ENCODE results near the gene SLC4A3. TPM values are rescaled to one million over a fixed set of nuclear protein-coding genes. Genes with fewer than 3 reads are reported as not detected.

The SLC4A3 gene
- total RNA-seq, 2 donors from 2014 or later, result 13.4 to 20.2 TPM

DNA sequence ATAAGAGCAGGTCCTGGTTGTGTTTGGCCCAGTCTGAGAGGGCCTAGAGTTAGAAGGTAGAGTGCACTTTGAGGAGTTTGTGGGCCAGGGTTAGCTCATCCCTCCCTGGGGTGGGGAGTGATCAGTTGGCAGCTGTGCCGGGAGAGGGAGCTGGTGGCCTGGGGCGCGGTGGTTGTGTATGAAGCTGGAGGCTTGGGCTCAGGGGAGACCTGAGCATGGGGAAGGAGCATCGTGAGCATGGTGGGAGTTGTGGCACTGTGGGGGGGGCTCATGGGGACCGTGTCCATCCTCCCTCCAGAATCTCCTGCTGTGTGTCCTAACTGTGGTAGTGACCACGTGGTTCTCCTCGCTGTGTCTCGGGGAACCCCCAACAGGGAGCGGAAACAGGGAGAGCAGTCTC lies 16.1 kb upstream of the SLC4A3 start:
- H3K4me3 ChIP-seq (ENCODE audit: low read length), result no peak overlapping the region
- 95% methylated on average over 9 of the region's 9 CpGs; no CpG with 5 or more reads in 1 of the 2 experiments for WGBS, 2 experiments (ENCODE audit: insufficient coverage in 1 of 2, insufficient read length in 1 of 2)
- H3K9ac ChIP-seq (ENCODE audit: extremely low read depth, low read length, poor library complexity, severe bottlenecking), result no peak overlapping the region
- no peak overlapping the region for H3K27ac Mint-ChIP-seq
- H3K27me3 Mint-ChIP-seq (ENCODE audit: insufficient read depth), result no peaks in the 10 kb centered on the region
- peaks cover 32% of the 10 kb centered on the region for H3K36me3 Mint-ChIP-seq (ENCODE audit: low read depth)
- H3K4me1 ChIP-seq (ENCODE audit: control insufficient read depth, insufficient read depth, low read length), result no peaks in the 10 kb centered on the region
- no peak overlapping the region for H3K27ac ChIP-seq (ENCODE audit: low read depth, low read length)
- no peaks in the 10 kb centered on the region for H3K9me3 ChIP-seq (ENCODE audit: control insufficient read depth, low read length)
- no peaks in the 10 kb centered on the region for H3K27me3 ChIP-seq (ENCODE audit: control insufficient read depth, insufficient read depth, low read length, poor library complexity, severe bottlenecking)
- H3K4me3 Mint-ChIP-seq, result no peak overlapping the region
- H3K9me3 Mint-ChIP-seq, result no peaks in the 10 kb centered on the region
- peaks cover 5% of the 10 kb centered on the region for H3K4me1 Mint-ChIP-seq
- TF ChIP-seq, protein P1, sequence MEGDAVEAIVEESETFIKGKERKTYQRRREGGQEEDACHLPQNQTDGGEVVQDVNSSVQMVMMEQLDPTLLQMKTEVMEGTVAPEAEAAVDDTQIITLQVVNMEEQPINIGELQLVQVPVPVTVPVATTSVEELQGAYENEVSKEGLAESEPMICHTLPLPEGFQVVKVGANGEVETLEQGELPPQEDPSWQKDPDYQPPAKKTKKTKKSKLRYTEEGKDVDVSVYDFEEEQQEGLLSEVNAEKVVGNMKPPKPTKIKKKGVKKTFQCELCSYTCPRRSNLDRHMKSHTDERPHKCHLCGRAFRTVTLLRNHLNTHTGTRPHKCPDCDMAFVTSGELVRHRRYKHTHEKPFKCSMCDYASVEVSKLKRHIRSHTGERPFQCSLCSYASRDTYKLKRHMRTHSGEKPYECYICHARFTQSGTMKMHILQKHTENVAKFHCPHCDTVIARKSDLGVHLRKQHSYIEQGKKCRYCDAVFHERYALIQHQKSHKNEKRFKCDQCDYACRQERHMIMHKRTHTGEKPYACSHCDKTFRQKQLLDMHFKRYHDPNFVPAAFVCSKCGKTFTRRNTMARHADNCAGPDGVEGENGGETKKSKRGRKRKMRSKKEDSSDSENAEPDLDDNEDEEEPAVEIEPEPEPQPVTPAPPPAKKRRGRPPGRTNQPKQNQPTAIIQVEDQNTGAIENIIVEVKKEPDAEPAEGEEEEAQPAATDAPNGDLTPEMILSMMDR (conservative IDR thresholded peaks at IDR 0.05), result no peak
- peaks cover under 1% of the 10 kb centered on the region for H3K36me3 ChIP-seq (ENCODE audit: control insufficient read depth, insufficient read depth, low read length)
- no peak for DNase-seq

DNA sequence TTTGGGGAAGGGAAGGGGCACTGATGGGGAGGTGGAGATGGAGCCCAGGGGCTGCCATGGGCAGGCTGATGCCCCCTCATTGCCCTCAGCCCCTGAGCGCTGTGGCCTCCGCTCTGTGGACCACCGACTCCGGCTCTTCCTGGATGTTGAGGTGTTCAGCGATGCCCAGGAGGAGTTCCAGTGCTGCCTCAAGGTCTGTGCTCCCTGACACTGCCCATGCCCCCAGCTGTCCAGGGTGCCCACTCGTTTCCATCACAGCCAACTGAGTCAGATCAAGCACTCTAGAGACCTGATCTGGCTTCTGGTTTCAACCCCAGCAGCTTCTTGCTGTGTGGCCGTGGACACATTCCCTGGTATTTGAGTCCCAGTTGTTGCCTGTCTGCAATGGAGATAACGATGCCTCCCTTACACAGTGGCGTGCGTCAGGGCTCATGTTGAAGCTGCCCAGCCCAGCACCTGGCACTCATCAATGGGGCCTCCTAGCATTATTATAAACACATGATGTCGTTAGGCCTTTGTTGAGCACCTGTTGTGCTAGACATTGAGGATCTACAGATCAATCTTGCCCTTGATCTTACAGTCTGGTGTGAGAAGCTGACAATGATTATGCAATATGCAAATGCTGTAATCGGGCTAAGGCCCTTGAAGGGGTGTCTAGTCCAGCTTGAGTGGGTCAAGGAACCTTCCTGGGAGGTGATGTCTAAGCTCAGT lies 15.4 kb upstream of the SLC4A3 start:
- no peak overlapping the region for H3K4me3 ChIP-seq (ENCODE audit: low read length)
- Mint-ChIP-seq H3K27ac (no peak overlapping the region), H3K4me3 (no peak overlapping the region), H3K9me3 (no peaks in the 10 kb centered on the region), H3K36me3 (ENCODE audit: low read depth) (peaks cover 29% of the 10 kb centered on the region), H3K4me1 (peaks cover 5% of the 10 kb centered on the region), H3K27me3 (ENCODE audit: insufficient read depth) (no peaks in the 10 kb centered on the region)
- no peak overlapping the region for H3K9ac ChIP-seq (ENCODE audit: extremely low read depth, low read length, poor library complexity, severe bottlenecking)
- no peak for DNase-seq
- WGBS, 2 experiments (ENCODE audit: insufficient coverage in 1 of 2, insufficient read length in 1 of 2), result 82 to 85% methylated on average over 9 to 12 of the region's 12 CpGs
- no peaks in the 10 kb centered on the region for H3K27me3 ChIP-seq (ENCODE audit: control insufficient read depth, insufficient read depth, low read length, poor library complexity, severe bottlenecking)
- H3K27ac ChIP-seq (ENCODE audit: low read depth, low read length), result no peak overlapping the region
- no peaks in the 10 kb centered on the region for H3K36me3 ChIP-seq (ENCODE audit: control insufficient read depth, insufficient read depth, low read length)
- H3K9me3 ChIP-seq (ENCODE audit: control insufficient read depth, low read length), result no peaks in the 10 kb centered on the region
- H3K4me1 ChIP-seq (ENCODE audit: control insufficient read depth, insufficient read depth, low read length), result no peaks in the 10 kb centered on the region
- TF ChIP-seq, protein P1 (conservative IDR thresholded peaks at IDR 0.05), result no peak

DNA sequence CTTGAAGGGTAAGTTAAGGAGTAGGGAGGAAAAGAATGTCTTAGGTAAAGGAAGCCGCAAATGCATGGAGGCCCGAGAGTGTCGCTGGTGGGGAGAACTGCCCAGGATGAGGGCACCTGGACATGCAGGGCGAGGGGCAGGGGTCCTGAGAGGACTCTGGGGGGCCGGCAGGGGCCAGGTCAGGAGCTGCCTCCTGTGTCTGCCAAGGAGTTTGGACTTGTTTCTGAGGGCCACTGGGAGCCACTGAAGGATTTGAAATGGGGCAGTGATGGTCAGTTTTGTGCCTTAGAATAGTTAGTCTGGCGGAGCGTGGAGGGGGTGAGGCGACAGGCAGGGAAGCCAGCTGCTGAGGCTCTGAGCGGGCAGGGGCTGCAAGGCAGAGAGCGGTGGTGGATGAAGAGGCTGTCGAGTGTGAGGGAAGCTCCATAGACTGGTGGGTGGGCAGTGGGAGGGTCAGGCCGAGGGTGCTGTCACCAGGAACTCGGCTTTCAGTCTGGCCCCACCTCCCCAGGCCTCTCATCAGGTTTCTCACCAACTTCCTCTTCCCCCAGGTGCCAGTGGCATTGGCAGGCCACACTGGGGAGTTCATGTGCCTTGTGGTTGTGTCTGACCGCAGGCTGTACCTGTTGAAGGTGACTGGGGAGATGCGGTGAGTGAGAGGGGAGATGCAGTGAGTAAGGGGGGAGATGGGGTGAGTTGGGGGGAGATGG lies 14.7 kb upstream of the SLC4A3 start:
- Histone ChIP-seq H3K36me3 (ENCODE audit: control insufficient read depth, insufficient read depth, low read length) (no peaks in the 10 kb centered on the region), H3K27ac (ENCODE audit: low read depth, low read length) (no peak overlapping the region), H3K27me3 (ENCODE audit: control insufficient read depth, insufficient read depth, low read length, poor library complexity, severe bottlenecking) (no peaks in the 10 kb centered on the region), H3K9ac (ENCODE audit: extremely low read depth, low read length, poor library complexity, severe bottlenecking) (no peak overlapping the region), H3K9me3 (ENCODE audit: control insufficient read depth, low read length) (no peaks in the 10 kb centered on the region), H3K4me1 (ENCODE audit: control insufficient read depth, insufficient read depth, low read length) (no peaks in the 10 kb centered on the region), H3K4me3 (ENCODE audit: low read length) (no peak overlapping the region)
- TF ChIP-seq, protein P1 (conservative IDR thresholded peaks at IDR 0.05), result no peak
- WGBS, 2 experiments (ENCODE audit: insufficient coverage in 1 of 2, insufficient read length in 1 of 2), result 91 to 92% methylated on average over 6 to 14 of the region's 15 CpGs
- Mint-ChIP-seq H3K27ac (no peak overlapping the region), H3K9me3 (no peaks in the 10 kb centered on the region), H3K4me1 (peaks cover 5% of the 10 kb centered on the region), H3K27me3 (ENCODE audit: insufficient read depth) (no peaks in the 10 kb centered on the region), H3K36me3 (ENCODE audit: low read depth) (peaks cover 22% of the 10 kb centered on the region), H3K4me3 (no peak overlapping the region)
- DNase-seq, result no peak

Data from endodermal cell (in vitro differentiated cells).